GM19463 (cell line): ENCODE measurements around the gene CTDSP2.
"Not testable (repeated sequence)": the region's sequence is repeated elsewhere in the genome, so short reads cannot be mapped to it uniquely, and the experiment has no call there.

Source experiments
- ATAC-seq: cut with Tn5 transposase; IDR thresholded peaks from one replicate; pipeline ENCODE4 v1.9.1; 2021; ENCODE audit warnings: mild to moderate bottlenecking, moderate library complexity; ENCODE audit not compliant: unreplicated experiment

Gene CTDSP2

DNA sequence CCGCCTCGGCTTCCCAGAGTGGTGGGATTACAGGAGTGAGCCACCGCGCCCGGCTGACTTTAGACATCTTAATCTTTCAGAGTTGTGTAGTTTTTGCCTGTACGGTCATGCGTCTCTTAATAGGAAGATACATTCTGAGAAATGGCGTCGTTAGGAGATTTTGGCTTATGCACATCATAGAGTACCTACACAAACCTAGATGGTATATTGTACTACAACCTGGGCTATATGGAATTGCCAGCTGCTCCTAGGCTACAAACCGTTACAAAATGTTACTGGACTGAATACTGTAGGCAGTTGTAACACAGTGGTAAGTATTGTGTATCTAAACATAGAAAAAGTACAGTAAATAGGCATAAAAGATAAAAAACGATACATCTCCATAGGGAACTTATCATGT, 62.7 kb downstream of the CTDSP2 start:
- ATAC-seq = no peak

DNA sequence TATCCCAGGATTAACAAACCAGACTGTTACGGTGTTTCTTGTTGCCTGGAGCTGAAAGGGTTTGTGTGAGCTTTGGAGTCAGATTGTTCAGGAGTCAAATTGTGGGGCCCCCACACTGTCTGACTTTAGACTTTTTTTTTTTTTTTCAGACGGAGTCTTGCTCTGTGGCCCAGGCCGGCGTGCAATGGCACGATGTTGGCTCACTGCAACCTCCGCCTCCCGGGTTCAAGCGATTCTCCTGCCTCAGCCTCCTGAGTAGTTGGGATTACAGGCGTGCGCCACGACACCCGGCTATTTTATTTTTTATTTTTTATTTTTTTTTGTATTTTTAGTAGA, 63.1 kb downstream of the CTDSP2 start:
- no peak for ATAC-seq

DNA sequence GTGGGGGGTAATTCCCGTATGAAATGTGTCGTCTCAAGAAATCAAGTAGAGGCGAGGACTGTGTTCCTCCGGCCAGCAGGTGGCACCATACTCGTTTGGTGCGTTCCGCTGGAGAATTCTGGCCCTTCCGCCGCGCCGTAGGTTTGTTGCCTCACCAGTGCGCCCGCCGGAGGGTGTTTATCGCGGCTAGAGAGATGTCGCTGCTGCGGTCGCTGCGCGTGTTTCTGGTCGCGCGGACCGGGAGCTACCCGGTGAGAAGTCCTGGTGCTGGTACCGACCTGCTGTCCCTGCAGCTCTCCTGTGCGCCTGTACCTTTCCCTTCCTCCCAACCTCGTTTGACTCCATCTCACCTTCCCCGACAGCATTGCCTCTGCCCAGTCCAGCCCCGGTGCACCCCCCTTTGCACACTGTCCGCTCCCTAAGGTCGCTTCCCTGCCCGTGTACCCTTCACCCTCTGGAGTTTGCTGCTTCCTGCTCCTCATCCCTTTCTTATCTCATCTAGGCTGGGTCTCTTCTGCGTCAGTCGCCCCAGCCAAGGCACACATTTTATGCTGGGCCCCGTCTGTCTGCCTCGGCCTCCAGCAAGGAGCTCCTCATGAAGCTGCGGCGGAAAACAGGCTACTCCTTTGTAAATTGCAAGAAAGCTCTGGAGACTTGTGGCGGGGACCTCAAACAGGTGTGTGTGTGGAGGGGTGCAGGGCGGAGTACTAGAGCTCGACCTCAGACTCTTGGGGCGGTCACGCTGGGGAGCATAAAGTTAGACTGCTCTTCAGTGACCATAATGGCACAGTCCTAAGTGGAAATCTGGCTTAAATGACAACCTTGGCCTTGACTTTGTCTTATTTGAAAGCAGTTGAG, 63.7 kb downstream of the CTDSP2 start, which contains the start of gene TSFM:
Gene TSFM (plus strand): TSS at position 180 of the 858 bp plus-strand sequence. CDS start 15 bp downstream, at position 195.
- ATAC-seq = peak; percentile 85

DNA sequence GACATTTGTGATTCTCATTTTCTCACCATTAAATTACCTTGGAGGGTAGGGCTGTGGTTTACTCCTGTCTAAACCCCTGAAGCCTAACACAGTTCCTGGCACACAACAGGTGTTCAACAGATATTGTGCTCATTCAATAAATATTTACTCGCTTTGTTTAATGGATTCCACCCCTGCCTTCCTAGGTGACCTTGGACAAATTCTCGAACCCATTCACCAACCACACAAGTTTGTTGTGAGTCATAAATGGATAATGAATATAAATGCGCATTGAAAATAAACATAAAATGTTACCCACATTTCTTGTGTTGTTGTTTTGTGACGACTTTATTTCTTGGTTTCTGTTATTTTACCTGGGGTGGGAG, 64.3 kb downstream of the CTDSP2 start:
- no peak for ATAC-seq

DNA sequence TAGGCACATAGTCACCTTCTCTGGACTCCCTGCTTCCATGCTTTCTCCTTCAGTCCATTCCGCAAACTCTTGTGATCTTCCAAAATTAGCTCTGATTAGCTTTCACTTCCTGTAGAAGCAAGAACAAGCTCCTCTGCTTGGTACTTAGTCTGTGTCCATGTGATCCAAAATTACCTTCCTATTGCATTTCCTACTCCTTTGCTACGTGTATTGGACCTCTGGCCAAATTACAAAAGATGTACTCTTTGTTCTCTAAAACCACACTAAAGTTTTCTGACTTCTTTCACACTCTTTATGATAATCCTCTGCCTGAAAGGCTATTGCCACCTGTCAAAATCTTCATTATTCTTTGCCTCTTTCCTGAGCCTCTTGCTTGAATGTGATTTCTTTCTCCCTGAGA, 64.7 kb downstream of the CTDSP2 start:
- no peak for ATAC-seq

DNA sequence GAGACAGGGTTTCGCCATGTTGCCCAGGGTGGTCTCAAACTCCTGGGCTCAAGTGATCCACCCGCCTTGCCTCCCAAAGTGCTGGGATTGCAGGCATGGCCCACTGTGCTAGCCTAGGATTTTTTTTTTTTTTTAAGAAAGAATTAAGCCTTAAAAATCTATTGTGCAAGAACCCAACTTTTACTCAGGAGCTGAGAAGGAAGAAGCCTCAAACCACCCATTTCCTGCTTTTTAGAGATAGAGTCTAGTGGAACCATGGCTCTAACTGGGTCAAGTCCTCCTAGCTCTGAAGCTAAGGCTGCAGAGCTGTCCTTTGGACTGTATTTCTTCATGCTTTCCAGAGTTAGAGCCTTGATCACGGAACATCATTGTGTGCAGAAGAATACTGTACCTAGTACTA, 65.3 kb downstream of the CTDSP2 start:
- ATAC-seq = no peak

DNA sequence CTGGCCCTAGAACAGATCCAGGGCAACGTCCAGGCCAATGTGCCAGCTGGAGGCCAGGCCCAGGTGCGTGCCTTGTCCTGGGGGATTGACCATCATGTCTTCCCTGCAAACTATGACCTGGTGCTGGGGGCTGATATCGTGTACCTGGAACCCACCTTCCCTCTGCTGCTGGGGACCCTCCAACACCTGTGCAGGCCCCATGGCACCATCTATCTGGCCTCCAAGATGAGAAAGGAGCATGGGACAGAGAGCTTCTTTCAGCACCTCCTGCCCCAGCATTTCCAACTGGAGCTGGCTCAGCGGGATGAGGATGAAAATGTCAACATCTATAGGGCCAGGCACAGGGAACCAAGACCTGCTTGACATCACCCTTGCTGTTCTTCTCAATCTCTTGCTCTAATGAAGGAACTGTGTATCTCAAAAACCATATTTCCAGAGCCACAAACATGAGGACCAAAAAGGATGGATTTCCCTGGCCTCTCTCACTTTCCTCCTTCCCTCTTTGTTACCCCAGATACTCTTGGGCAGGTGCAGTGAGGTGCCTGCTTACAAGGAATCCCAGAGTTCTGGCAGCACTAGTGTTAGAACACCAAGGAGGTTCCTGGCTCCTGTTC, 66.1 kb downstream of the CTDSP2 start:
- no peak for ATAC-seq

DNA sequence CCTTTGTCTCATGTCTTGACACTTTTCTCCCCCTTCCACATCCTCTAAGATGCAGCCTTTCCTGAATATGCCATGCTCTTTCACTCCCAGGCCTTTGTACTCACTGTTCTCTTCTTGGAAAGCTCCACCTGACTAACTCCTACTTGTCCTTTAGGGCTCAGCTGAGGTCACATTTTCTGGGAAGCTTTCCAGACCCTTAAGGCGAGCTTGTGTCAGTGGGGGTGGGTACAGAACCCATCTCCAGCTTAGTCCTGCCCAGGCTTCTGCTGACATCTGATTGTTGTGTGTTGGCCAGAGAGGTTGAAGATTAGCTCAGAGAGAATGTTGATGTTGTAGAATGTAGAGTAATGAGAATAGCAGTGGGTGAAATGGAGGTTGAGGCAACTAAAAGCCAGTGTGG, 66.8 kb downstream of the CTDSP2 start:
- ATAC-seq = no peak

DNA sequence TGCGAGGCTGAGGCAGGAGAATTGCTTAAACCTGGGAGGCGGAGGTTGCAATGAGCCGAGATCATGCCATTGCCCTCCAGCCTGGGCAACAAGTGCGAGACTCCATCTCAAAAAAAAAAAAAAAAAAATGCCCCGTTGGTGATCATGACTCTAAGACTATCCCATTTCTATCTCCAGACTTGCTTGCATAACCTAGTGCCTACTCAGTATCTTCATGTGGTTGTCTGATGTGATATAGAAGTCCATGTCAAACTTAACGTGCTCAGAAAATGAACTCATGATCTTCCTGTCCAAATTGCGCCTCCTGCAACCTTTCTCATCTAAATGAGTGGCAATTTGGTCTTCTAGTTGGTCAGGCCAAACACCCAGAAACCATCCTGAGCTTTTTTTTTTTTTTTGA, 68.6 kb downstream of the CTDSP2 start:
- ATAC-seq = no peak

DNA sequence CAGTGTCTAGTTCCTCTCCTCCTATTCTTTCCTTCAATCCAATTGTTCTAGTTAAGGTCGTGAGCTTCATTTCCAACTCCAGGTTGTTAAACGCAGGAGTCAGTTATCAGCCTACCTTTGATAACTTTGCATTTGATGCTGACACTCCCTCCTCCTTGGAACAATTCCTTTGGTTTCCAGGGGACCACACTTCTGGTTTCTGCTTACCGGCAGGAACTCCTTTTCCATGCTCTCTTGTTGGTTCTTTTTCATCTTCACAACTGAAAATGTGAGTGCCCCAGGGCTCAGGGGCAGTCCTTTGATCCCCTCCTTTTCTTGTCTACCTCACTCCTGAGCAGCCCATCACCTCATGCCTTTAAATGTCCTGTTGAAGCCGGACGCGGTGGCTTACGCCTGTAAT, 69.2 kb downstream of the CTDSP2 start:
- no peak for ATAC-seq

DNA sequence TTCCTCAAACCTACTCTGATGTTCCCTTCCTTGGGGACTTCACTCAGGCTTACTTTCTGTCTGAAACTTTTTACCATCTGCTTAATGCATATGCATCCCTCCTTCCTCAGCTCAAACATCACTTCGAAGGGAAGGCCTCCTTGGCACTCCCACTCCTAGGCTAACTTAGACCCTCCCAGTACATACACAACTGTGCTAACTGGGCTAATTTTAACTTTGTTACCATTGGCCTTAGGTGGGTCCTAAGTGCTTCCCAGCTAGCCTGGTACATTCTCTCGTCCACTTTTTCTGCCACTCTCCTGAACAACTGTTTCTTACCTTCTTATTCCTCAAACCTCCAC, 70.3 kb downstream of the CTDSP2 start:
- no peak for ATAC-seq

DNA sequence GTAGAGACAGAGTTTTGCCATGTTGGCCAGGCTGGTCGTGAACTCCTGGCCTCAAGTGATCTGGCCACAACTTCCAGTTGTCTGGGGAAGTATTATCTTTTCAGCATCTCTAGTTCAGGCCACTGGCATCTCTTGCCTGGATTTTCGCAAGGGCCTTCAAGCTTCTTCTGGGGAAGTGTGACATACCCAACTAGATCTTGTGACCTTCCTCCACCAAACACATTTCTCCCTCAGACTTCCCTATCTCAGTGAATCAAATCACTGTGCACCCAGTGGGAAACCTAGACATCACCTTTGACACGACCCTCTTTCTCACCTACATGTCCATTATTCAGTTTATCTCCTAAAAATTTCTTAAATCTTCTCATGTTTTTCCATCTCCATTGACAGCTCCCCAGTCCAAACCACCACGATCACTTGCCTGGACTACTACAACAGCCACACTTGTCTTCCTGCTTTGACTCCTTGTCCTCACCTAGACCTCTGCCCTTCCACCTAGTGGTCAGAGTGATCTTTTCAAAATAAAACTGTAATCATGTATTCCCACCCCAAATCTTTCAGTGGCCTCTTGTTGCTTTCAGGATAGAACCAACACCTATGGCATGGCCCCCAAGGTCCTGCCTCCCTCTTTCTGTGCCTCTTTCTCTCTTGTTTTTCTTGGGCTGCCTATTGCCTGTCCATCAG, 70.8 kb downstream of the CTDSP2 start:
- ATAC-seq = no peak

DNA sequence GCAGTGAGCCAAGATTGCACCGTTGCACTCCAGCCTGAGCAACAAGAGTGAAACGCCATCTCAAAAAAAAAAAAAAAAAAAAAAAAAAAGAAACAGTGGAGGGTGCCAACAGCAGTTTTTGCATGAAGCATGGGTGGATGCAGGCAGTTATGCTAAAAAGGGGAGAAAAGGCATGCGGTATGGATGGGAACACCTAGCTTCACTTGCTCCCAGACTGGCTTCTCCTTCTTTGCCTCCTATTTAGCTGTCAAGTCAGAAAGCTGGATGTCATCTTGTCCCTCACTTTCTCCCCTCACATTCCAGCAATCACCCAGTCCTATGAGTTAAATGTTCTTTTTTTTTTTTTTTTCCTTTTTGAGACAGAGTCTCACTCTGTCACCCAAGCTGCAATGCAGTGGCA, 71.5 kb downstream of the CTDSP2 start:
- ATAC-seq = no peak

DNA sequence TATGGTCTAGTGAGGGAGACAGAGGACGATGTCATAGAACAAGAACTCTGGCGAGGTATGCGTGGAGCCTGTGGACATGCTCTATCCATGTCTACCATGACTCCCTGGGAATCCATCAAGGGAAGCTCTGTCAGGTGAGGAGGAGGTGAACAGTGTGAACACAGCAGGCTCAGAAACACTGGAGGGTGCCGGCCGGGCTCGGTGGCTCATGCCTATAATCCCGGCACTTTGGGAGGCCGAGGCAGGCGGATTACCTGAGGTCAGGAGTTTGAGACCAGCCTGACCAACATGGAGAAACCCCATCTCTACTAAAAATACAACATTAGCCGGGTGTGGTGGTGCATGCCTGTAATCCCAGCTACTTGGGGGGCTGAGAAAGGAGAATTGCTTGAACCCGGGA, 71.9 kb downstream of the CTDSP2 start:
- ATAC-seq = not testable (repeated sequence)

DNA sequence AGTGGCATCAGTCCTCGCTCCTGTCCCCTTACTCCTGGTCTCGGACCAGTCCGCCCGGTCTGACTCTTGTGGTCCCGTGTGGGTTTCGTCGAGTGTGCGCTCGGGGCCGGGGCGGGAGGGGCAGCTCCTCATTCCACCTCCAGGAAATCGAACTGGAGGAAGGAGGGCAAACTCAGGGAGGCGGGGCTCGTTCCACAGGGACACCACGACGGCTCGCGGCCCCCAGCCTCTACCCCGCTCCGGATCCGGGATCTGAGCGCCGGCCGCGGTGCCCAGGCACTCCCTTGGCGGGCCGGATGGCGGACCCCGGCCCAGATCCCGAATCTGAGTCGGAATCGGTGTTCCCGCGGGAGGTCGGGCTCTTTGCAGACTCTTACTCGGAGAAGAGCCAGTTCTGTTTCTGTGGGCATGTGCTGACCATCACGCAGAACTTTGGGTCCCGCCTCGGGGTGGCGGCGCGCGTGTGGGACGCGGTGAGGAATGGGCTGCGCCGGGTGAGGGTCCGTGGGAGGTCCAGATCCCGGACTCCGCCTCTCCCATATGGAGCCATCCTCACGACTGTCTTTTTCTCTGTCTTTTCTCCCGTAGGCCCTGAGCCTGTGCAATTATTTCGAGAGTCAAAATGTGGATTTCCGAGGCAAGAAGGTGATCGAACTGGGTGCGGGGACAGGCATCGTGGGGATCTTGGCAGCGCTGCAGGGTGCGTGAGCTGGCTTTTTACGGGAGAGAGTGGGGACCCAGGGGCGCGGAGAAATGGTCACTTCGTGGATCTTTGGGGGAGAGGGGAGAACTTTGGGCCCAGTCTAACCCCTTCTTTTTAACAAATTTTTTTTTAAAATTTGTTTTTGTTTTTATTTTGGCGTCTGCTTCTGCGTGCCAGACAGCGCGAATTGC, 73.9 kb downstream of the CTDSP2 start, which contains the start of gene EEF1AKMT3:
Gene EEF1AKMT3 (plus strand): TSS at position 186 of the 894 bp plus-strand sequence. CDS start 111 bp downstream, at position 297.
- peak; percentile 25 for ATAC-seq

DNA sequence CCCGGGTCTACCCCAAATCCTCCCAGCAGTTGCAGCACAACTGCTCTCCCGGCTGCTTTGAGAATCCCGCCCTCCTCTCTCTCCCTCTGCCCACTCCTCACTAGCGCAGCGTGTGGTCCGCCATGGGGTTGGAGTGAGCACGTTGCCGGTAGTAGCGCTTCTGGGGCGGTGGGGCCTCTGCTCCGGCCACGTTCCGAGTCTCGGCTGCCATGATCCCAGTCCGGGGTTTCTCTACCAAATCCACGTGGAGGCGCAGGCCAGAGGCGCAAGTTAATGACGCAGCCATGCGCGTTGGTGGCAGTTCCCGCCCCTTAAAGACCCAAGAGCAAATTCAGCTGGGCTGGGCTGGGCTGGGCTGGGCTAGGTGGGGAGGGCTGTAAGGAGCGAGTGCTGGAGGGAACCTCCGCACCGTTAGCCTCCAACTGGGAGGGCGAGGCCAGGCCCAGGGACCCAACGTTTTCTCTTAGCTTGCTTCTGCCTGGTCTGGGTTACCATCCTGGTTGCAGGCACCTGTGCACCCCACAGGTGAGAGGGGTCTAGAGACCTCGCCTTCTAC, 74.6 kb downstream of the CTDSP2 start, which contains the start of gene METTL1:
Gene METTL1 (minus strand): TSS at position 233 of the 556 bp plus-strand sequence. CDS start 22 bp downstream, at position 211.
- peak; percentile 82 for ATAC-seq

DNA sequence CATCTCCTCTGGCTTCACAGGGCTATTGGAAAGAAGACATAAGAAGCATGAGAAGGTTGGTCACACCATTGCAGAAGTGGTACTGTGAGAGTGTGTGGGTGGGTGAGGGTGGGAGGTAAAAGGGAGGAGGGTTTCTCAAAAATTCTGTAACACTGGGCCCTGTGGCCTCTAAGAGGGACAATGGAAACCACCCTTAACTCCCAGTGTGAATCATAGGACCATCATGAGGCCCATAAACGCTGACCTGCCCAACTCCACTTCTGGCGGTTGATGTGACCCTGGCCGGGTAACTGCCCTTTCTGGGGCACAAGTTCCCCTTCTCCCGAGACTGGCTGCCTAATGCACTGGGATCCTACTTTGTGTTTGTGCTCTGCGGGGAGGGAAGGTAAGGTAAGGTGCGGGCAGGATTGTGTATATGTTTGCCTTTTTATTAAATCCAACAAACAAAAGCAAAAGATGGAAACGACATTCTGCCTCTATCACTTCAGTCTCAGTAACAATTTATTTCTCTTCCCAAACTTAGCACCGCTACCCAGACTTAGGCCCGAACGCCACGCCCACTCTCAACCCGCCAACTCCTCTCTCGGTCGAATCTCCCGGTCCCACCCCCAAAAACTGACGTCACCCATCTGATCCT, 75.2 kb downstream of the CTDSP2 start:
- ATAC-seq = peak; percentile 69

DNA sequence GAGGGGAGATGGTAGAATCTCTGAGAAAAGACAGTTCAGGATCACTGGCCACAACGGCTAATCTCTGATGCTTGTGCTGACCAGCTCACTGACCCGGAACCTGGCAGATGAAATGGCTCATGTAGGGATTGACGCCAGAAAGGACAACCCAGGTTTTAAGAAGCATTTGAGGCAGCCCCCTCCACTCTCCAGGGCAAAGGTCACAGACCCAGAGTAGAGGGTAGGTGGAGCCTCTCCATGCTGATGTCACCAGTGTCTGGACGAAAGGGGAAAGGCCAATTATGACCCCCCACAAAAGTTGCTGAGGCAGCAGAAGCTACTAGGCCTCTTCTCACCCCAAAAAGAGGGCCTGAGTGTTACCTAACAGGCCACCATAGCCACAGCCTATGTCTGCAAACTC, 75.8 kb downstream of the CTDSP2 start:
- no peak for ATAC-seq
